Neutrophil (primary cell): ENCODE results near the gene C1QTNF1.

Experiments
- H3K27ac ChIP-seq: fragments of 200-600 bp; sonication (generic); 2 replicates; pipeline ENCODE4 v1.5.1; 2016; ENCODE audit warnings: mild to moderate bottlenecking, moderate library complexity
- H3K27me3 ChIP-seq: fragments of 200-600 bp; sonication (generic); 2 replicates; pipeline ENCODE4 v1.6.0; 2016; ENCODE audit warnings: mild to moderate bottlenecking
- H3K36me3 ChIP-seq: fragments of 200-600 bp; sonication (generic); 2 replicates; pipeline ENCODE4 v1.5.1; 2017
- H3K4me1 ChIP-seq, 2 experiments: fragments of 200-600 bp in 1 of 2; sonication (generic) in 1 of 2; 1 replicate in 1 of 2; 2 replicates in 1 of 2; pipeline versions ENCODE4 v1.5.1 to v1.6.1; 2013 to 2016; ENCODE audit warnings: low read depth in 1 of 2, low read length in 1 of 2, mild to moderate bottlenecking in 1 of 2, moderate library complexity in 1 of 2; ENCODE audit not compliant: control insufficient read depth in 1 of 2, insufficient read depth in 1 of 2
- H3K4me3 ChIP-seq, 2 experiments: fragments of 200-600 bp in 1 of 2; sonication (generic) in 1 of 2; 1 replicate in 1 of 2; 2 replicates in 1 of 2; pipeline ENCODE4 v1.5.1; 2013 to 2016; ENCODE audit warnings: low read depth in 1 of 2, low read length in 1 of 2, mild to moderate bottlenecking in 1 of 2, moderate library complexity in 1 of 2
- H3K9me3 ChIP-seq: fragments of 200-600 bp; sonication (generic); 2 replicates; pipeline ENCODE4 v1.5.1; 2016
- TF ChIP-seq, protein P1 (sequence below): fragments of 200-600 bp; sonication (generic); IDR thresholded peaks from 2 replicates; pipeline ENCODE4 v1.5.1; 2016; ENCODE audit warnings: antibody characterized with exemption

The C1QTNF1 gene, protein sequence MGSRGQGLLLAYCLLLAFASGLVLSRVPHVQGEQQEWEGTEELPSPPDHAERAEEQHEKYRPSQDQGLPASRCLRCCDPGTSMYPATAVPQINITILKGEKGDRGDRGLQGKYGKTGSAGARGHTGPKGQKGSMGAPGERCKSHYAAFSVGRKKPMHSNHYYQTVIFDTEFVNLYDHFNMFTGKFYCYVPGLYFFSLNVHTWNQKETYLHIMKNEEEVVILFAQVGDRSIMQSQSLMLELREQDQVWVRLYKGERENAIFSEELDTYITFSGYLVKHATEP

DNA sequence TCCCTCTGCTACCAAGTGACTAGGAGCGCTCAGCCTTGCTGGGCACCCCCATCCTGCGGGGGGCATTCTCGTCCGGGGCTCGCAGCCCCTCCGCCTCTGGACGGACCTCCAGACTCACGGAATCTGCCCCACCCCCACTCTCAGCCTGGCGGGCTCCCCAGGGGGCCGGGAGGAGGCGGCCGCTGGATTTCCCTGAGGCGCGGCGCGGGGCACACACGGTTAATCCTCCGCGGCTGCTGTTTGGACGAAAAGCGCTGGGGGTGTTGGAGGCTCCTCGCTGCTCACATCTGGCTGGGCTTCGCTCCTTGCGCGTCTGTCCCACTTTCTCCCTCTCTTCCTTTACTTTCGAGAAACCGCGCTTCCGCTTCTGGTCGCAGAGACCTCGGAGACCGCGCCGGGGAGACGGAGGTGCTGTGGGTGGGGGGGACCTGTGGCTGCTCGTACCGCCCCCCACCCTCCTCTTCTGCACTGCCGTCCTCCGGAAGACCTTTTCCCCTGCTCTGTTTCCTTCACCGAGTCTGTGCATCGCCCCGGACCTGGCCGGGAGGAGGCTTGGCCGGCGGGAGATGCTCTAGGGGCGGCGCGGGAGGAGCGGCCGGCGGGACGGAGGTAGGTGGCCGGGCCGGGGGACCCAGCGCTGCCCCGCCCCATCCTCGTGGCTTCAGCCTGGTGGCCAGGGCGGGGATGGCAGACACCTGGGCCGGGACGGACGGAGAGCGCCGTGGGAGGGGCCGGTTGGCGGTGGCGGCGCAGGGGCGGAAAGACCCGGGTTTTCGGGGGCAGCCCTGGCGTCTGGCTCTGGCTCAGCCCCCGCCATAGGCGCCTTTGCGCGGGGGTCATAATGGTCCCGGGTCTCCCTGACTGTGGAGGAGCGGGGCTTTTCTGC lies at the start of gene C1QTNF1:
Gene C1QTNF1, plus strand, starts transcription at position 284 of the 886 bp plus-strand sequence. CDS start 19,800 bp downstream, outside the sequence.
- Histone ChIP-seq H3K27ac (no peak within 1 kb of the TSS), H3K27me3 (peaks cover 96% of the 10 kb centered on the region), H3K36me3 (no peaks in the 10 kb centered on the region), H3K9me3 (no peaks in the 10 kb centered on the region), H3K4me1 (peaks cover 0 to 9% of the 10 kb centered on the region in 2 experiments), H3K4me3 (peak within 1 kb of the TSS in 1 of 2 experiments; percentile 18)
- TF ChIP-seq, protein P1, sequence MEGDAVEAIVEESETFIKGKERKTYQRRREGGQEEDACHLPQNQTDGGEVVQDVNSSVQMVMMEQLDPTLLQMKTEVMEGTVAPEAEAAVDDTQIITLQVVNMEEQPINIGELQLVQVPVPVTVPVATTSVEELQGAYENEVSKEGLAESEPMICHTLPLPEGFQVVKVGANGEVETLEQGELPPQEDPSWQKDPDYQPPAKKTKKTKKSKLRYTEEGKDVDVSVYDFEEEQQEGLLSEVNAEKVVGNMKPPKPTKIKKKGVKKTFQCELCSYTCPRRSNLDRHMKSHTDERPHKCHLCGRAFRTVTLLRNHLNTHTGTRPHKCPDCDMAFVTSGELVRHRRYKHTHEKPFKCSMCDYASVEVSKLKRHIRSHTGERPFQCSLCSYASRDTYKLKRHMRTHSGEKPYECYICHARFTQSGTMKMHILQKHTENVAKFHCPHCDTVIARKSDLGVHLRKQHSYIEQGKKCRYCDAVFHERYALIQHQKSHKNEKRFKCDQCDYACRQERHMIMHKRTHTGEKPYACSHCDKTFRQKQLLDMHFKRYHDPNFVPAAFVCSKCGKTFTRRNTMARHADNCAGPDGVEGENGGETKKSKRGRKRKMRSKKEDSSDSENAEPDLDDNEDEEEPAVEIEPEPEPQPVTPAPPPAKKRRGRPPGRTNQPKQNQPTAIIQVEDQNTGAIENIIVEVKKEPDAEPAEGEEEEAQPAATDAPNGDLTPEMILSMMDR: no peak

DNA sequence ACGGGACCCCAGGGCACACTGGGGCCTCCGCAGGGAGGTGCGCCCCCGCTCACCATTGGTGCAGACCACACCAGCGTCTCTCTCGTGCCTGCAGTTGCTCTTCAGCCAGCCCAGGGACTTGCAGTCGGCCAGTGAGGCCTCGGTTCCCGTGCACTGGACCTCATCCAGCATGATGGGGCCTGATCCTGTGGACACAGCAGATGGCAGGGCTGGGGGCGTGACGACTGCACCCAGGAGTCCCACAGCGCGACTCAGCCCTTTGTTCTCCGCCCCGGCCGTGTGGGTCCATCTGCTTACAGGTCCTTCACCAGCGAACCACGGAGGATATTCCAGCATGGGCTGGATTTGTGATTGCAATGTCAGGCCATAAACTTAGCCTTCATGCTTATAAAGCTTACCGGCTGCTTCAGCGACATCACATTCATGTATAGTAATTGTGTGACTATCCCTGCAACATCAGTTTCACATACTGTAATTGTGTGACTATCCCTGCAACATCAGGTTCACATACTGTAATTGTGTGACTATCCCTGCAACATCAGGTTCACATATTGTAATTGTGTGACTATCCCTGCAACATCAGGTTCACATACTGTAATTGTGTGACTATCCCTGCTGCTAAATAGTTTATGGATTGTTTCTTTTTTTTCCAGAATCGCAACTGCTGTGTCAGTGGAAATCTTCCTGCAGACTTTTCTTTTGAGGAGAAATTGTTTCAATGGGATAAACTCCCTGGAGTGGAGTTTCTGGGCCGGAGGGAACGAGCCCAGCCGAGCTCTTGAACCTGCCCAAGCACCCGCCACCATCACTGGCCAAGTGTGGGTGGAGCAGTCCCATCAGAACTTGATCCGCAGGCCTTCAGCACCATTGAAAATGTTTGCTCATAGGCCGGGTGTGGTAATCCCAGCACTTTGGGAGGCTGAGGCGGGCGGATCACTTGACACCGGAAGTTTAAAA lies 49.1 kb upstream of the C1QTNF1 start:
- TF ChIP-seq, protein P1: no peak
- no peak overlapping the region for H3K27ac ChIP-seq
- no peaks in the 10 kb centered on the region for H3K27me3 ChIP-seq
- no peaks in the 10 kb centered on the region for H3K36me3 ChIP-seq
- peaks cover 6 to 8% of the 10 kb centered on the region in 2 experiments for H3K4me1 ChIP-seq
- H3K9me3 ChIP-seq: no peaks in the 10 kb centered on the region
- no peak overlapping the region for H3K4me3 ChIP-seq

DNA sequence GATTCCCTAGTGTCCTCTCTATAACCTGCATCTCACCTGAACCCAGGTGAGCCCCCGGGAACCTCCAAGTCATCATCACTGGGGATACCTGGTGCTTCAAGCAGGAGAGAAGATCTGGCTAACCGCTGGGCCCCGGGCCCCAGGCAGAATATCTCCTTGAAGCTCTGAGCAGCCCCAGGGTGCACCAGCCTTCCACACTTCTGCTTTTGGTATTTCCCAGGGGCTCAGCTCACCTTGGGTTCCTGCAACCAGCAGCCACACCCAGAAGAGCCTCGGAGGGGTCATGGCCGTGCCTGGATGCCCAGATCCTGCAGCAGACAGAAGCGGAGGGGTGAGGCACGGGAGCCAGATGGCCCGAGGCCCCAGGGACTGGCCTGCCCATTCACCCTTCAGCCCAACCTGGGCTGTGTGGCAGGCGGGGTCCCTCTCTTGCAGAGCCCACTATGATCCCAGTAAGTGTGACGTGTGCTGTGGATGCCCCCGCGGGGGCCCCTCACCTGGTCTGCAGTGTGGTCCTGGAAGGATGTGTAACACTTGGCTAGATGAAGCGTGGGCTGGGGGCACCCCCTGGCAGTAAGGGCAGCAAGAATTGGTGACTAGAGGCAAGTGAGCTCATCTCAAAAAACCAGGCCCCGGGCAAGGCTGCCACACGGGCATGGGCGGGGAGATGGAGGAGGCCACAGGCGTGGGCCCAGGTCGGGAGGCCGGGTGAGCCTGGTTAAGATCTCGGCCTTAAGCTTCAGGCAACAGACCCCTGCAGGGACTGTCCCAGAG lies 46.9 kb upstream of the C1QTNF1 start:
- H3K4me3 ChIP-seq: no peak overlapping the region
- TF ChIP-seq, protein P1: no peak
- H3K9me3 ChIP-seq: no peaks in the 10 kb centered on the region
- H3K4me1 ChIP-seq: no peaks in the 10 kb centered on the region
- H3K27me3 ChIP-seq: no peaks in the 10 kb centered on the region
- H3K36me3 ChIP-seq: no peaks in the 10 kb centered on the region
- no peak overlapping the region for H3K27ac ChIP-seq

DNA sequence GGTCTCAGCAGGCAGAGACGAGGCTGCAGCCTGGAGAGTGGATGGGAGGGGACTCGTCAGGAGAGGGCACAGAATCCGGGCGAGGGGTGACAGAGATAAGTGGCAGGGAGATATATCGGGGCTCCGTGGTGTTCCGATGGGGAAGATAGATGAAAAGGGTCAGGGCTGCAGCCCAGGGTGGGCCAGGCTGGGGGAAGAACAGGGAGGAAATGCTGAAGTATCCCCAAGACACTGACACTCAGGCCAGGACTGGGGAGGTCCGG lies 46.4 kb upstream of the C1QTNF1 start:
- Histone ChIP-seq H3K27ac (no peak overlapping the region), H3K4me3 (no peak overlapping the region), H3K9me3 (no peaks in the 10 kb centered on the region), H3K36me3 (no peaks in the 10 kb centered on the region), H3K4me1 (no peaks in the 10 kb centered on the region), H3K27me3 (no peaks in the 10 kb centered on the region)
- TF ChIP-seq, protein P1: no peak
